SU-DHL-6 (cell line): Measurements from ENCODE around the gene PGBD5.

Source experiments
- H2AFZ ChIP-seq: fragments of 200-600 bp; sonication (generic); 2 replicates; pipeline ENCODE4 v1.6.1; 2014; ENCODE audit warnings: low read depth, mild to moderate bottlenecking, moderate library complexity, mixed read lengths, antibody characterized with exemption, low read length; ENCODE audit not compliant: severe bottlenecking
- H3F3A ChIP-seq: fragments of 200-600 bp; shearing (Covaris generic); 2 replicates; pipeline ENCODE4 v1.6.0; 2016; ENCODE audit warnings: antibody characterized with exemption, mild to moderate bottlenecking; ENCODE audit not compliant: insufficient read depth
- H3K27ac ChIP-seq: fragments of 200-600 bp; sonication (generic); 2 replicates; pipeline ENCODE4 v1.5.1; 2016; ENCODE audit warnings: low read depth, mild to moderate bottlenecking, low read length, moderate library complexity, mixed read lengths
- H3K27me3 ChIP-seq: fragments of 200-600 bp; sonication (generic), shearing (Covaris generic); 2 replicates; pipeline ENCODE4 v1.6.0; 2014; ENCODE audit warnings: mild to moderate bottlenecking, low read length
- H3K36me3 ChIP-seq: fragments of 200-600 bp; sonication (generic); 2 replicates; pipeline ENCODE4 v1.6.1; 2014; ENCODE audit warnings: mild to moderate bottlenecking, low read length, mixed read lengths
- H3K4me2 ChIP-seq: fragments of 300-600, 200-600 bp; shearing (Covaris generic), sonication (generic); 2 replicates; pipeline ENCODE4 v1.6.0; 2014; ENCODE audit warnings: low read length, low read depth, mild to moderate bottlenecking; ENCODE audit not compliant: poor library complexity, severe bottlenecking
- H3K4me3 ChIP-seq: fragments of 200-600 bp; sonication (generic); 2 replicates; pipeline ENCODE4 v1.5.1; 2014; ENCODE audit warnings: antibody characterized with exemption, low read length, mild to moderate bottlenecking, mixed read lengths; ENCODE audit not compliant: insufficient read depth, poor library complexity, severe bottlenecking
- H3K79me2 ChIP-seq: fragments of 200-600 bp; sonication (generic); 2 replicates; pipeline ENCODE4 v1.6.1; 2014; ENCODE audit warnings: mild to moderate bottlenecking, low read length, moderate library complexity; ENCODE audit not compliant: insufficient read depth
- H3K9ac ChIP-seq: fragments of 200-600 bp; sonication (generic); 2 replicates; pipeline ENCODE4 v1.7.0; 2014; ENCODE audit warnings: mild to moderate bottlenecking, low read length
- H3K9me2 ChIP-seq: fragments of 200-600 bp; sonication (generic); replicated peaks from 2 replicates; pipeline ENCODE4 v1.6.1; 2014; ENCODE audit warnings: low read length; ENCODE audit not compliant: insufficient read depth
- H3K9me3 ChIP-seq: fragments of 200-600 bp; sonication (generic); 2 replicates; pipeline ENCODE4 v1.6.1; 2014; ENCODE audit warnings: low read length, mixed read lengths; ENCODE audit not compliant: insufficient read depth
- H4K20me1 ChIP-seq: fragments of 200-600 bp; sonication (generic); 2 replicates; pipeline ENCODE4 v1.6.1; 2014; ENCODE audit warnings: low read depth, mild to moderate bottlenecking, antibody characterized with exemption, low read length, moderate library complexity, mixed read lengths
- CTCF ChIP-seq: fragments of 200-600 bp; sonication (generic); IDR thresholded peaks from one replicate; pipeline ENCODE4 v1.5.1; 2017; ENCODE audit warnings: antibody characterized with exemption, mild to moderate bottlenecking, low read length, moderate library complexity; ENCODE audit not compliant: insufficient read depth, poor library complexity, severe bottlenecking
- EZH2phosphoT487 ChIP-seq: fragments of 200-600 bp; sonication (generic), shearing (Covaris generic); conservative IDR thresholded peaks from 2 replicates; pipeline ENCODE4 v1.6.1; 2018; ENCODE audit warnings: mild to moderate bottlenecking, antibody characterized with exemption, low read length, moderate library complexity, mixed read lengths

The PGBD5 gene

GRCh38 chr1:230337266-230337665, 88.9 kb downstream of the PGBD5 start:
- no peaks in the 10 kb centered on the region for H3K27me3 ChIP-seq
- H3K79me2 ChIP-seq = no peaks in the 10 kb centered on the region
- H3K36me3 ChIP-seq = no peaks in the 10 kb centered on the region
- no peak overlapping the region for H3K4me3 ChIP-seq
- H3K9me2 ChIP-seq = no peaks in the 10 kb centered on the region
- no peak overlapping the region for H2AFZ ChIP-seq
- H3K27ac ChIP-seq = no peak overlapping the region
- H4K20me1 ChIP-seq = no peaks in the 10 kb centered on the region
- H3K4me2 ChIP-seq = no peak overlapping the region
- no peaks in the 10 kb centered on the region for H3K9me3 ChIP-seq
- no peak for TF ChIP-seq CTCF
- TF ChIP-seq EZH2phosphoT487 = no peak
- no peak overlapping the region for H3K9ac ChIP-seq
- H3F3A ChIP-seq = no peaks in the 10 kb centered on the region

- H3K27ac ChIP-seq = no peak overlapping the region
- H3K9ac ChIP-seq = no peak overlapping the region
- no peaks in the 10 kb centered on the region for H4K20me1 ChIP-seq
- no peaks in the 10 kb centered on the region for H3K27me3 ChIP-seq
- no peaks in the 10 kb centered on the region for H3K9me3 ChIP-seq
- H3K36me3 ChIP-seq = no peaks in the 10 kb centered on the region
- H3F3A ChIP-seq = no peaks in the 10 kb centered on the region
- H3K4me2 ChIP-seq = no peak overlapping the region
- TF ChIP-seq CTCF = no peak
- TF ChIP-seq EZH2phosphoT487 = no peak
- no peak overlapping the region for H2AFZ ChIP-seq
- H3K9me2 ChIP-seq = no peaks in the 10 kb centered on the region
- H3K4me3 ChIP-seq = no peak overlapping the region
- H3K79me2 ChIP-seq = no peaks in the 10 kb centered on the region
These were observed 90.1 kb downstream of the PGBD5 start for GRCh38 chr1:230335861-230336522.

DNA sequence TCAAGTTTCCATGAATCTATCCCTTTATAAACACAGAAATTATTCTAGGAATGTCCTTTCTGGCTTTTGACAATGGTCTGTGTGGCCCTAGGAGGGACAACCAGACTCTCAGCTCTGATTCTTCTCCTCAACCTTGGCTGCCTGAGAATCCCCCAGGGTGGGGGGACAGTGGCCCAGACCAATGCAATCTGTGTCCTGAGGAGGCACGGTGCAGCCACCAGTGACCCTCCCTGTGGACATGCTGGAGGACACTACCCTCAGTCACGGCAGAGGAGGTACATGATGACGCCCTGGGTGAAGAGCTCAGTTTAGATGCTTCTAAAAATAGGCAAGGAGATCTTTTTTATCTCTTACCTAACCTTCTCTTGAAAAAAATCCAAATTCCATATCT, 91.7 kb downstream of the PGBD5 start:
- H3K27ac ChIP-seq = no peak overlapping the region
- no peak for TF ChIP-seq EZH2phosphoT487
- TF ChIP-seq CTCF = no peak
- no peaks in the 10 kb centered on the region for H3K27me3 ChIP-seq

More for the DNA sequence above, 91.7 kb downstream of the PGBD5 start:
- Histone ChIP-seq H3K9ac (no peak overlapping the region), H3K9me3 (no peaks in the 10 kb centered on the region), H3K4me3 (no peak overlapping the region), H3K4me2 (no peak overlapping the region), H3K36me3 (no peaks in the 10 kb centered on the region), H2AFZ (no peak overlapping the region), H3K9me2 (no peaks in the 10 kb centered on the region), H4K20me1 (no peaks in the 10 kb centered on the region), H3K79me2 (no peaks in the 10 kb centered on the region), H3F3A (no peaks in the 10 kb centered on the region)
